Neural progenitor cell (in vitro differentiated cells): ENCODE data around the gene GRK6. TPM values are rescaled to one million over a fixed set of nuclear protein-coding genes. Genes with fewer than 3 reads are reported as not detected.

ENCODE experiments used
- DNase-seq: peaks from one replicate; pipeline ENCODE4 v3.0.0-alpha.2; 2016; ENCODE audit warnings: low spot score
- H2AFZ ChIP-seq: fragments of 200-600 bp; sonication (generic); replicated peaks from 2 replicates; pipeline ENCODE4 v1.6.1; 2016; ENCODE audit warnings: antibody characterized with exemption
- H3F3A ChIP-seq: fragments of 200-600 bp; sonication (generic); 2 replicates; pipeline ENCODE4 v1.6.1; 2016; ENCODE audit warnings: antibody characterized with exemption, low read depth
- H3K27ac ChIP-seq: fragments of 200-600 bp; sonication (generic); 2 replicates; pipeline ENCODE4 v1.5.1; 2016; ENCODE audit warnings: mild to moderate bottlenecking
- H3K27me3 ChIP-seq: fragments of 200-600 bp; sonication (generic); 2 replicates; pipeline ENCODE4 v1.6.1; 2016; ENCODE audit warnings: mild to moderate bottlenecking, moderate library complexity
- H3K36me3 ChIP-seq: fragments of 200-600 bp; sonication (generic); 2 replicates; pipeline ENCODE4 v1.5.1; 2016
- H3K4me1 ChIP-seq: fragments of 200-600 bp; sonication (generic); 2 replicates; pipeline ENCODE4 v1.6.1; 2016; ENCODE audit warnings: mixed run types
- H3K4me2 ChIP-seq: fragments of 200-600 bp; sonication (generic); 2 replicates; pipeline ENCODE4 v1.6.1; 2016
- H3K4me3 ChIP-seq: fragments of 200-600 bp; sonication (generic); 2 replicates; pipeline ENCODE4 v1.5.1; 2016
- H3K79me2 ChIP-seq: fragments of 200-600 bp; sonication (generic); 2 replicates; pipeline ENCODE4 v1.6.1; 2016; ENCODE audit warnings: low read depth
- H3K9ac ChIP-seq: fragments of 200-600 bp; sonication (generic); 2 replicates; pipeline ENCODE4 v1.6.1; 2016
- H3K9me3 ChIP-seq: fragments of 200-600 bp; sonication (generic); 2 replicates; pipeline ENCODE4 v1.5.1; 2016; ENCODE audit warnings: low read depth
- H4K20me1 ChIP-seq: fragments of 200-600 bp; sonication (generic); 2 replicates; pipeline ENCODE4 v1.6.1; 2016; ENCODE audit warnings: low read depth
- H3K27ac Mint-ChIP-seq: 3 replicates; pipeline ENCODE4 v1.8.0; 2021; ENCODE audit warnings: mixed read lengths
- H3K27me3 Mint-ChIP-seq: 2 replicates; pipeline ENCODE4 v1.8.0; 2022; ENCODE audit warnings: low read depth, mild to moderate bottlenecking, inconsistent platforms, moderate library complexity, mixed read lengths; ENCODE audit not compliant: insufficient read depth
- H3K36me3 Mint-ChIP-seq: 3 replicates; pipeline ENCODE4 v1.8.0; 2021; ENCODE audit warnings: mixed read lengths
- H3K4me1 Mint-ChIP-seq: 3 replicates; pipeline ENCODE4 v1.8.0; 2021; ENCODE audit warnings: mixed read lengths
- H3K4me3 Mint-ChIP-seq: 3 replicates; pipeline ENCODE4 v1.8.0; 2021; ENCODE audit warnings: mild to moderate bottlenecking, moderate library complexity, mixed read lengths
- H3K9me3 Mint-ChIP-seq: 3 replicates; pipeline ENCODE4 v1.8.0; 2020; ENCODE audit warnings: mixed read lengths
- EZH2 ChIP-seq: fragments of 200-600 bp; sonication (generic); IDR thresholded peaks from 2 replicates; pipeline ENCODE4 v1.6.1; 2017; ENCODE audit warnings: antibody characterized with exemption, mild to moderate bottlenecking, moderate library complexity
- EZH2phosphoT487 ChIP-seq: fragments of 200-600 bp; sonication (generic); IDR thresholded peaks from 2 replicates; pipeline ENCODE4 v1.6.1; 2017; ENCODE audit warnings: antibody characterized with exemption
- total RNA-seq: library from RNA; depleted of rRNA; stranded (reverse); fragments of >200 nt; gene quantifications from 2 replicates; pipeline ENCODE4 v1.2.3, GENCODE V29; 2015; ENCODE audit warnings: low replicate concordance
- TF ChIP-seq, protein P1 (sequence below): fragments of 200-600 bp; sonication (generic); IDR thresholded peaks from 2 replicates; pipeline ENCODE4 v1.5.1; 2017; ENCODE audit warnings: antibody characterized with exemption, mild to moderate bottlenecking

Gene GRK6
- total RNA-seq, 1 donor from 2014 or later = 24.0 TPM

DNA sequence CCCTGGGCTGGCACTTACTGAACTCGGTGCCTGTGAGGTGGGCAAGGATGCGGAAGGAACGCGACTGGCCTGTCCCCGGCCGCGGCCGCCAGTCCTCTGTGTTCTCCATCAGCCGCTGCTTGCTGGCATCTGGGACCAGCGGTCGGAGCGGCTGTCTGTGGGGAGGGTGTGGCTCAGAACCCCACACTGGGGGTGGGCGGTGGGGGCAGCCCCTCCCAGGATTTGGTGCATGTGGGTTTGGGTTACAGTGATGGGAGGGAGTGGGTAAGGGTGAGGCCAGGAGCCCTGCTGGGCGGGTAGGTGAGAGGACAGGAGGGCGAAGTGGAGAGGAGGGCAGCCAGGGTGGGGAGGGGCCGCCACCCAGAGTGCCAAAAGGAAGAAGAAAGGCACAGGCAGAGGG lies 64.5 kb downstream of the GRK6 start:
- H3K79me2 ChIP-seq = peaks cover 26% of the 10 kb centered on the region
- peaks cover 78% of the 10 kb centered on the region for H4K20me1 ChIP-seq
- H3K4me3 Mint-ChIP-seq = peak overlapping the region; percentile 23

DNA sequence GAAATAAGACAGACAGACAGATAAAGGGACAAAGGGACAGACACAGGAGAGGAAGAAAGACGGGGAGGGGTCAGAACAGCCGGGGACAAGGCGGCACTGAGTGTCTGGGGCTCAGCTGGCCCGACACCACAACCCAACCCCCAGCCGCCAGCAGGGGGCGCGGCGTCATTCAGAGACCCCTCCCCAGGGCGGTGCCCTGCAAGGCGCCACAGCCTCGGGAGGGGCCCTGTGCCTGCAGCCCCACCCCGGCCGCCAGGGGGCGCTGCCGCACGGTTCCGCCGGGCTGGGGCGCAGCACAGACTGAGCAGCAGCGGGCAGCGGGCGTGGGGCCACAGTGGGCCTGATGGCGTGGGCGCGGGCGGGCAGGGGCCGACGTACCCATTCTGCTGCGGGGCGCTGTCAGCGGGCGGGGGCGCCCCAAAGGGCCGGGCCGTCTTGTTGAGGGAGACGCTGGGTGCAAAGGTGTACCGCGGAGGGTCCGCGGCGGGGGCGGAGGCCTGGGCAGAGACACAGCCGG lies 65.0 kb downstream of the GRK6 start:
- Histone ChIP-seq H3K9ac (no peak overlapping the region), H3K27me3 (no peaks in the 10 kb centered on the region), H3K4me3 (no peak overlapping the region), H3K79me2 (peaks cover 31% of the 10 kb centered on the region), H3K4me2 (peak overlapping the region; percentile 7), H3K36me3 (peaks cover 5% of the 10 kb centered on the region), H3K27ac (no peak overlapping the region), H3K4me1 (peaks cover 25% of the 10 kb centered on the region), H4K20me1 (peaks cover 74% of the 10 kb centered on the region), H2AFZ (no peak overlapping the region), H3F3A (peaks cover 41% of the 10 kb centered on the region), H3K9me3 (no peaks in the 10 kb centered on the region)
- peak; percentile 95 for DNase-seq
- H3K9me3 Mint-ChIP-seq = no peaks in the 10 kb centered on the region
- TF ChIP-seq EZH2 = no peak
- TF ChIP-seq, protein P1, sequence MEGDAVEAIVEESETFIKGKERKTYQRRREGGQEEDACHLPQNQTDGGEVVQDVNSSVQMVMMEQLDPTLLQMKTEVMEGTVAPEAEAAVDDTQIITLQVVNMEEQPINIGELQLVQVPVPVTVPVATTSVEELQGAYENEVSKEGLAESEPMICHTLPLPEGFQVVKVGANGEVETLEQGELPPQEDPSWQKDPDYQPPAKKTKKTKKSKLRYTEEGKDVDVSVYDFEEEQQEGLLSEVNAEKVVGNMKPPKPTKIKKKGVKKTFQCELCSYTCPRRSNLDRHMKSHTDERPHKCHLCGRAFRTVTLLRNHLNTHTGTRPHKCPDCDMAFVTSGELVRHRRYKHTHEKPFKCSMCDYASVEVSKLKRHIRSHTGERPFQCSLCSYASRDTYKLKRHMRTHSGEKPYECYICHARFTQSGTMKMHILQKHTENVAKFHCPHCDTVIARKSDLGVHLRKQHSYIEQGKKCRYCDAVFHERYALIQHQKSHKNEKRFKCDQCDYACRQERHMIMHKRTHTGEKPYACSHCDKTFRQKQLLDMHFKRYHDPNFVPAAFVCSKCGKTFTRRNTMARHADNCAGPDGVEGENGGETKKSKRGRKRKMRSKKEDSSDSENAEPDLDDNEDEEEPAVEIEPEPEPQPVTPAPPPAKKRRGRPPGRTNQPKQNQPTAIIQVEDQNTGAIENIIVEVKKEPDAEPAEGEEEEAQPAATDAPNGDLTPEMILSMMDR = peak; percentile 97
- H3K27ac Mint-ChIP-seq = no peak overlapping the region
- H3K4me1 Mint-ChIP-seq = peaks cover 40% of the 10 kb centered on the region
- H3K36me3 Mint-ChIP-seq = peaks cover 22% of the 10 kb centered on the region
- H3K4me3 Mint-ChIP-seq = peak overlapping the region; percentile 23
- peaks cover 9% of the 10 kb centered on the region for H3K27me3 Mint-ChIP-seq

More for the DNA sequence above, 64.5 kb downstream of the GRK6 start:
- TF ChIP-seq EZH2 = no peak
- TF ChIP-seq EZH2phosphoT487 = no peak
- TF ChIP-seq, protein P1 = no peak
- Histone ChIP-seq H3K27me3 (no peaks in the 10 kb centered on the region), H3K4me1 (peaks cover 21% of the 10 kb centered on the region), H3K4me3 (no peak overlapping the region), H3K27ac (no peak overlapping the region), H2AFZ (no peak overlapping the region), H3F3A (peaks cover 36% of the 10 kb centered on the region), H3K9me3 (no peaks in the 10 kb centered on the region), H3K4me2 (peak overlapping the region; percentile 7), H3K36me3 (peaks cover 5% of the 10 kb centered on the region), H3K9ac (no peak overlapping the region)
- H3K36me3 Mint-ChIP-seq = peaks cover 22% of the 10 kb centered on the region
- H3K4me1 Mint-ChIP-seq = peaks cover 37% of the 10 kb centered on the region
- no peaks in the 10 kb centered on the region for H3K9me3 Mint-ChIP-seq
- DNase-seq = no peak
- H3K27me3 Mint-ChIP-seq = peaks cover 6% of the 10 kb centered on the region
- H3K27ac Mint-ChIP-seq = no peak overlapping the region

DNA sequence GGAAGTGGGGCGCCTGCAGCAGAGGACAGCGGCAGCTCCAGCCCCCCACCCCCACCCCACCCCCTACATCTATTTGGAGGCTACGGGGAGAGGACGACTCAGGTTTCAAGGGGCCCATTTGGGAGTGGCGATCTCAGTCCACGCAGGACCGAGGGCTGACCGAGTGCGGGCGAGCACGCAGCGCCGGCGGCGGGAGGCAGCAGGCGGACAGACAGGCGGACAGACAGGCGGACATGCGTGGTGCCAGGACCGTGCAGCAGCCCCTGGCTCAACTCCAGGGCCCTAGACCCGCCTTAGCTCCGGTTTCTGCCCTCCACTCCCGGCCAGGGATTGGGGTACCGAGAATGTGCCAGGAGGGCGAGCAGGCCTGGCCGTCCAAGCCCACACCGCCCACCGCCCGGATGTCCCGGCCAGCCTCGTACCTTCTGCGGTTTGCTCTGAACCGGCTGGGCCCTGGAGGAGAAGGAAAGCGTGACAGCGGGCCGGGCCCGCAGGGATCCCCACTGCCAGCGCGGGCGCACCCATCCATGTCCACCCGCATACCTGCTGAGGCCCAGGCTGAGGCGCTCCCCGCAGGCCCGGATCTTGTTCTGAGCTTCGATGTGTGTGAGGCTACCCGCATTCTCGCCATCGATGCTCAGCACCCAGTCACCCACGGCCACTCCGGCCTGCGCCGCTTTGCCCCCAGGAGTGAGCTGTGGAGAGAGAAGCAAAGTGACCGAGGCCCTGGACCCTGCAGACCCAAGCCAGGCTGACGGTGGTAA lies 65.7 kb downstream of the GRK6 start:
- H3K27me3 Mint-ChIP-seq = peaks cover 9% of the 10 kb centered on the region
- Histone ChIP-seq H3F3A (peaks cover 41% of the 10 kb centered on the region), H2AFZ (no peak overlapping the region), H3K9me3 (no peaks in the 10 kb centered on the region), H3K79me2 (peaks cover 31% of the 10 kb centered on the region), H3K27me3 (no peaks in the 10 kb centered on the region), H4K20me1 (peaks cover 73% of the 10 kb centered on the region), H3K27ac (no peak overlapping the region), H3K36me3 (peaks cover 5% of the 10 kb centered on the region), H3K4me1 (peaks cover 25% of the 10 kb centered on the region), H3K4me2 (no peak overlapping the region), H3K9ac (no peak overlapping the region), H3K4me3 (no peak overlapping the region)
- peaks cover 21% of the 10 kb centered on the region for H3K36me3 Mint-ChIP-seq
- no peak overlapping the region for H3K4me3 Mint-ChIP-seq
- TF ChIP-seq EZH2 (no peak), EZH2phosphoT487 (no peak)
- TF ChIP-seq, protein P1 = no peak
- H3K9me3 Mint-ChIP-seq = no peaks in the 10 kb centered on the region
- no peak for DNase-seq
- no peak overlapping the region for H3K27ac Mint-ChIP-seq
- H3K4me1 Mint-ChIP-seq = peaks cover 38% of the 10 kb centered on the region

Other genes starting within 250 kb of the GRK6 start
- gene RAB24, start 123.0 kb upstream of the GRK6 start, total RNA-seq = 4.3 and 15.1 TPM in 2 replicates
- gene PRELID1, start 122.9 kb upstream of the GRK6 start, total RNA-seq = 133 and 206 TPM in 2 replicates
- gene MXD3, start 114.8 kb upstream of the GRK6 start, total RNA-seq = 31.1 and 65.4 TPM in 2 replicates
- gene LMAN2, start 75.0 kb upstream of the GRK6 start, total RNA-seq = 96.5 and 116 TPM in 2 replicates
- gene RGS14, start 68.8 kb upstream of the GRK6 start, total RNA-seq = 3.2 and 19.0 TPM in 2 replicates
- not detected in 2 replicates for gene SLC34A1, start 42.2 kb upstream of the GRK6 start, total RNA-seq
- not detected in 2 replicates for gene PFN3, start 26.0 kb upstream of the GRK6 start, total RNA-seq
- gene F12, start 17.1 kb upstream of the GRK6 start, total RNA-seq = 2.0 TPM in 1 of 2 replicates, not detected in the other
- gene PRR7, start 20.1 kb downstream of the GRK6 start, total RNA-seq = 4.5 and 31.7 TPM in 2 replicates
- 113 and 338 TPM in 2 replicates for gene DBN1, start 47.0 kb downstream of the GRK6 start, total RNA-seq
- 38.7 and 208 TPM in 2 replicates for gene PDLIM7, start 70.9 kb downstream of the GRK6 start, total RNA-seq
- 0.54 and 0.93 TPM in 2 replicates for gene DOK3, start 83.2 kb downstream of the GRK6 start, total RNA-seq
- 60.7 and 118 TPM in 2 replicates for gene DDX41, start 90.3 kb downstream of the GRK6 start, total RNA-seq
- 42.5 and 78.5 TPM in 2 replicates for gene FAM193B, start 127.9 kb downstream of the GRK6 start, total RNA-seq
- 30.9 and 49.0 TPM in 2 replicates for gene TMED9, start 165.5 kb downstream of the GRK6 start, total RNA-seq
- 11.6 and 23.1 TPM in 2 replicates for gene B4GALT7, start 173.5 kb downstream of the GRK6 start, total RNA-seq